Stimulated activated CD4-positive, alpha-beta T cell treated with anti-CD3 and anti-CD28 coated beads, Interleukin-12 subunit alpha, Interleukin-12 subunit beta, amount 100 ng/mL, for 48 hours (primary cell): ENCODE data around the gene WDR33.
A peak's percentile ranks its signal among the peaks of the same experiment; 100 is the strongest.

ENCODE experiments used
- DNase-seq, 3 donors: peaks; one replicate each; pipeline ENCODE4 v3.0.0-alpha.2; 2020; ENCODE audit warnings: low read depth in 2 of 3, low spot score in 1 of 3

Gene WDR33

DNA sequence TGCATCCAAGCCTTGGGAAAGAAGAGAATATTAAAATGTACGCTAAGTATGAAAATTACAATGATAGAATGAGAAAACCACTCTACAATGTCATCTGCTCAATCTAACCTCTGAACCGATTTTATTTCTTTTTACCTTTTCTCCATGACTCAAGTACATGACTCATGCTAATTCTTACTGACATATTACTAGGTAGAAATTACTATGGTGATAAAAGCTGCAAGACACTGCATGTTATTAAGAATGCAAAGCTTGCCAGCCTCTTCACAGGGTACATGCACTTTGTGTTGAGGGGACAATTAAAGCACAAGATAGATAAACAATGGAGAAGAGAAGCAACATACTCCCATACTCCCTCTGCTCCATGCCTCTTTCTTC lies 89.0 kb downstream of the WDR33 start:
- DNase-seq, result no peak

DNA sequence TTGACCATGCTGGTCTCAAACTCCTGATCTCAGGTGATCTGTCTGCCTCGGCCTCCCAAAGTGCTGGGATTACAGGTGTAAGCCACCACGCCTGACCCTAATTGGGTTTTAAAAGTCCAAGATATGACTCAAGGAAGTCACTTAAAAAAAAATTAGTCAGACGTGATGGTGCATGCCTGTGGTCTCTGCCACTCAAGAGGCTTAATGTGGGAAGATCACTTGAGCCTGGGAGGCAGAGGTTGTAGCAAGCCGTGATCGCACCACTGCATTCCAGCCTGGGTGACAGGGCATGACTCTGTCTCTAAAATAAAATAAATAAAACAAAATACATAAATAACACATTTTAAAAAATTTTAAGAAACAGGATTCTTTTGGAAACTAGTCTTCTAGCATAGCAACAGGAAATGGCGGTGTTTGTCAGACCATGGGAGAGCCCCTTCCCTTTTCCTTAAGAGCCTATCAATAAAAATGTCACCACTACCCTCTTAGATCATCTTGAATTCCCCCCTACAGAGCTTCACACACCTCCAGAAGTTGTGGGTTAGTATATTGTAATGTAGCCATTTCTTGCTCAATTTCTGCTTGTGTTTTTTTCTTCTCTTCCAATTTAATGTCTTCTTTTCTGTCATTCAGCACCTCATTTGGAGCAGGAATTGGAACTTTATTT lies 89.5 kb downstream of the WDR33 start:
- DNase-seq, result no peak

DNA sequence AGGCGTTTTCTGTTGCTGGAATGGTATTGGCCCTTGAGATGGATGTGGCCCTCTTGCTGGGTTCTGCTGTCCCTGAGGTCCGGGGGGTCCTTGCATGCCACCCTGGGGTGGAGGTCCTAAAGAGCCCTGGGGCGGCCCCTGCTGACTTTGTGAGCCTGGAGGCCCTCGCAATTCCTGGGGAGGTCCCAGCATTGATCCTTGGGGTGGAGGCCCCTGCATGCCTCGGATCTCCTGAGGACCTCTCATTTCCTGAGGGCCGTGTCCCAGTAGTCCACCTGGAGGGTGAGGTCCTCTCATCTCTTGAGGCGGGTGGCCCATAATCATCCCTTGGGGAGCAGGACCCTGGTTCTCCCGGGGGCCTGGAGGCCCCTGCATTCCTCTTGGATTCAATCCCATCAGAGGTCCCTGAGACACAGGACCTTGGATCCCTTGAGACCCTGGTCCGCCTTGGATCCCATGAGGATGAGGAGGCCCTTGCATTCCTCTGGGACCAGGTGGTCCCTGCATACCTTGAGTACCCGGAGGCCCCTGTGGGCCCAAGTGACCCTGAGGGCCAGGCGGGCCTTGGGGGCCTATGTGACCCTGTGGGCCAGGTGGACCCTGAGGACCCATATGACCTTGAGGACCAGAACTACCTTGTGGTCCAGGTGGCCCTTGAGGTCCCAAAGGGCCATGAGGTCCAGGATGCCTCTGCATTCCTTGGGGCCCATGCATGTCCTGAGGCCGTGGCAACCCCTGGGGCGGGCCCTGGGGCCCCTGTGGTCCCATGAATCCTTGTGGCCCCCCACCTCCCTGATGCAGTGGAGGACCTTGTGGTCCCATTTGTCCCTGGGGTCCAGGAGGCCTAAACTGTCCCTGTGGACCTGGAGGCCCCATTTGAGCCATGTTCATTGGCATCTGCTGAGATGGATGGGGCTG lies 91.4 kb downstream of the WDR33 start:
- no peak for DNase-seq

DNA sequence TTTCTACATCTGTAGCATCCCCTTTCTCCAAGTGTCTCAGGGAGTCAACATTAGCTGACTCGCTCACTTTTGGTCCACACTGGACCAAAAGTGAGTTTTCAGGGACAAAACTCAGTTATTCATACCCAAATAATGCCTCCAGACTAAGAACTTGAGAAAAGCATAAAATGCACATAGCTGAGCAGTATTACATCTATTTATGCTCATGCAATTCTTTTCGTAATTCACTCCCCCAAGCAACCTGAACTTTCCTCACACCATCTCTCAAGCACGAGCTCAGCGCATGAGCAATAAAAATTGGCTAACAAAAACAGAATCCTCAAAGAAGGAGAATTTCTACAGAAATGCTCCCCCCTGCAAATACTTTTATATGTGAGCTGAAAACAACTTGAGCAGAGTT lies 92.7 kb downstream of the WDR33 start:
- DNase-seq, result no peak

DNA sequence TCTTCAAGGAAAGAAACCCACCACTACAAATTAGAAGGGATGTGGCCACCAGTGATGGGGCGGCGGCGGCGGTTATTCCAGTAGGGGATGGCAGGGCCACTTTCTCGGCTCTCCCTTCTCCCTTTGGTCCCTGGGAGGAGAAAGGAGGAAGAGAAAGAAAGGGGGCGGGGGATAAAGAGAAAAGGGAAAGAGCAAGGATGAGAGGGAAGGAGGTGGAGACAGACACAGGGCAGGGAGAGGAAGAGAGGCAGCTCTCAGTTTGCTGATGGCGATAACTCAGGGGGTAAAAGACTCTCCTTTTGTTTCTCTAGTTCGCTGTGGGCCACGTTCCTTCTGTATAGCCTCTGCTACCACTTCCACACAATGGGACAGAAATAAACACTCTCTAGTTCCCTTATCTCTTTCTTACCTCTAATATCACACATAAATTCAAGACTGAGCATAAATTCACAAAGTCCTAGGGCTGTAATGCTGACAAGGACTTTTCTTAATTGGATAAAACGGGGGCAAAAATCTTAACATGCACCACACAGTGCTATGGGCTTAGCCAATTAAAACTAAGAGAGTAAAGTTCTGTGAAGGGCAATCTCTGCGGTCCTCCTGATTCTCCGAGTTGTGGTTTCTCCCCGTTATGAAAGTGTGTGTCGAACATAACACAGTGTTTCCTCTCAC lies 95.1 kb downstream of the WDR33 start:
- no peak for DNase-seq

DNA sequence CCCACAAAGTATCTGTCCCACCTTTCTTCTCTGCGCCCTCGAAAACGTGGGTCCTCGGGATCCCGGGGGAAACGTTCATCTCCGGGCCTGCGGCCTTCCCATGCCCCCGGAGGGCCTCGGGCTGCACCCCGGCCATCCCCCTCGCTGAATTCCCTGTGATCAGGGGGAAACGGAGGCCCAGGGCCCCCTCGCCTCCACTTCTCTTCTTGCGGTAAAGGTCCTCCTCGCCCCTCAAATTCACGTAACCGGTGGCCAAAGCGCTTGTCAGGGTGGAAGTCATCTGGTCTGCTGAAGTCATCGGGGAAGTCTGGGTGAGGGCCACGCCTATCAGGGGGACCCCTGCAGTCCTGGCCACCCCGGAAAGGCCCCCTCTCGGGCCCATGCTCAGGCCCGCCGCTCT lies 97.4 kb downstream of the WDR33 start:
- no peak for DNase-seq

DNA sequence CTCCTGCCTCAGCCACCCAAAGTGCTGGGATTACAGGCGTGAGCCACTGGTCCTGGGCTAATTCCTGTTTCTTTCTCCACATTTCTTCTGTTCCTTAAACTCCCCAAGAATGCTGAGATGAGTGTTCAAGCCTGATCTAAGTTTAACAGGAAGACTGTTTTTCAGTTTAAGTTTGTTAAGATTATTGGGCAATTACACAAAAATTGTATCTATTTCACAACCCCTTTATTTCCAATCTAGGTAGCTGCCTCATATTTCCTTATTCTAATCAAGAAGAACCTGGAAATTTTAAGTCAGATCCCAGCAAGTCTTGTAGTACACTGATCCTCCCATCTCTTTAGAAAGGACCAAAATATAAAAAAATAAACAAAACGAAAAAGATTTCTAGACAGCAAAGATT lies 98.0 kb downstream of the WDR33 start:
- DNase-seq, result no peak

DNA sequence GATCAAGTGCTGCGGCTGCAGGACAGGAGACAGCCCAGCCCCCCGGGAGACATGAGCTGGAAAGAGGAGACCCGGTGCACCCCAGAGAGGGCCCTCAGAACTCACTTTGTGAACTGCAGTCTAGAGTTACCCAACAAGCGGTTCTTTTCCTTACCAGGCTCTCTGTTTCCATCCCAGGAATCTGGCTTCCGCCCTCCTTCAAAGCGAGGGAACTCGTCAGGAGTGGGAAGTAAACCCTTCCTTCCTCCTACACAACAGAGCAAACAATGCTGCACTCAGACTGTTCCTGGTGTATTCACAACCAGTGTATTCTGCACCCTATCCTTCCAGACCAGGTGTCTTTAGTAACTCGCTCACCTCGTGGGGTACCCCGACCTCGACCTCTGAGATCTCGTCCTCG lies 101.6 kb downstream of the WDR33 start:
- DNase-seq, result no peak

DNA sequence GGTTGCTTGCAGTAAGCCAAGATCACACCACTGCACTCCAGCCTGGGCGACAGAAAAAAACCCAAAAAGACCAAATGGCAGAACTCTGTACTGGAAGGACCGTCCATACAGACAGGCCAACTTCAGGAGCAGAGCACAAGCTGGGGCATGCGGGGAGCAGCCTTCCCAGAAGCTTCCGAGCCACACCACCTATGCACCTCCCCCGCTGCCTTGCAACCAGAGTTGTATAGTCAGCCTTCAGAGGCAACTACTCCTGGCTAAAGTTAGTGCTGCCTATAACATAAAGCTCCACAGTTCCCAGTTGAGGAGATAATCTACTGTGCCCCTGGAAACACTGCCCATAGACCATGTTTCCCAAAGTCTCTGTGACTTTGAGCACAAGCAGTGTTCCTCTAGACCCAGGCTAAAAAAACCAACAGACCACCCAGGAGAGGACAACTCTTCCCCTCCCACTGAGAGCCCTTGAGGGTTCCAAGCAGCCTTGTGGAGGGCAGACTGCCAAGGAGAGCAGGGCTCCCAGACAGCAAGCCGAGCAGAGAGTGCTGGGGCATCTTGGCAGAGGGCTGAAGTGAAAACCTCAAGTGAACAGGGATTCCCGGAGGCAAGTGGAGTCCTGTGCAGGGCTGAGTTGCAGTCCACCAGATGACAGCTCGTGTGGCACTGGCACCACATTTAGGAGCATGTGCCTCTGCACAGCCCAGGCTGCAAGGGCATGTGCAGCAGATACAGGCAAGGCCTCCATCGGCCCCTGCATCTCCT lies 102.9 kb downstream of the WDR33 start:
- DNase-seq, result no peak

DNA sequence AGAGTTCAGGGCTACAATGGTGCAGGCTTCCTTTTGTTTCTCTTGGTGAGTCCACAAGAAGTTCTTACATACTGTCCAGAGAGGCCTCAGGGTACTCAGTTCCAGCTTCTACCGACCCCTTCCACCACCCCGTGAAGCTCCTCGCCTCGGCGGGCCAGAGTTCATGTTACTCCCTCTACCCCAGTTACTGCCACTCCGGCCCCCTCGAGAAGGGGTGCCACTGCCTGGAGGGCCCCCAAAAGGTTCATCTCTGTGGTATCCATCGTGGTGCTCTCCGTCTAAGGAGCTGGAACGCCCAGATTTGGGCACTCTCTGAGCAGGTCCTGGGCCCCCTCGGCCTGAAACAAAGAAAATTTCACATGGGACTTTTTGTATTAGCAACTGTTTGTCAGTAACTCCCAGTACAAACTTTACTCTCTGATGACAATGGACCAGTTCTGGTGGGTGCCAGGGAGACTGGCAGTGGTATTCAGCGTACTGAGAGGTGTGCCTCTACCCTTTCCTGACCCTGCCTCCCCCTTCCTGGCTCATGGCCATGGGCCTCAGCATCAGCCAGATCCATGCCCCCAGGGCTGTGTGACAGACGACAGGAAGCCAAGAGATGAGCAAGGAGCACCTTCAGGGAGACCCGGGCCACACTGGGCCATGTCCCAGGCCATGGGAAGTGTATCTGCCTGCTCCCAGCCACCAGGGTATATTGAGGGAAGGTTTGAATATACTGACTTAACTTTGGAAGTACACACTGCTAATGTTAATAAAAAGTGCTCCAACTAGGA lies 104.6 kb downstream of the WDR33 start:
- no peak for DNase-seq

DNA sequence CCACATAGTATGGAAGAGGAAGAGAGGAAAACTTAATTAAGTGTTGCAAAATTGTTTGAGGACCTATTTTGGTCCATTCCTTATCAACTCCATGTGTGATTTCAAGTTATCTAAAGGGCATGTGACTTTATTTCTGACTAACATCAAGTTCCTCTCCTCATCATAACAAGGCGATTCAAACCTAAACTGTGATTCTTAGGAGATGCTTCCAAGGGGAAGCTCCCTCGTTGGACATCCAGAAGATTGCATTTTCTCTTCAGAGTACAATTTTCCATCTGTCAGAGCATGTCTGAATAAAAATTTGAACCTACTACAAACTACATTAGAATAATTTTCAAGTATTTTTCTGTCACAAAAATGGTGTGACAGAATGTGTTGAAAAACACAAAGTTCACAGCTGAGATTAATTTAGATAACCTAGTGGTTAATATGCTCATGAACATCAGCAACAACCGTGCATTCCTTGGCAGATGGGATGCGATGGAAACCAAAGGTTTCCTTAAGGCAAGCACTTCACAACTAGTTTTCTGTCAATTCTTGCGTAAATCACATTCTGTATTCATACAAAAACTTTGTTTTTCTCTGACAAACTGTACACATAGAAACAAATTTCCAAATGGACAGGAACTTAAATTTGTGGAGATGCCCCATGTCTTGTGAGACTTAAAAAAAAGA lies 105.4 kb downstream of the WDR33 start:
- DNase-seq, result no peak

DNA sequence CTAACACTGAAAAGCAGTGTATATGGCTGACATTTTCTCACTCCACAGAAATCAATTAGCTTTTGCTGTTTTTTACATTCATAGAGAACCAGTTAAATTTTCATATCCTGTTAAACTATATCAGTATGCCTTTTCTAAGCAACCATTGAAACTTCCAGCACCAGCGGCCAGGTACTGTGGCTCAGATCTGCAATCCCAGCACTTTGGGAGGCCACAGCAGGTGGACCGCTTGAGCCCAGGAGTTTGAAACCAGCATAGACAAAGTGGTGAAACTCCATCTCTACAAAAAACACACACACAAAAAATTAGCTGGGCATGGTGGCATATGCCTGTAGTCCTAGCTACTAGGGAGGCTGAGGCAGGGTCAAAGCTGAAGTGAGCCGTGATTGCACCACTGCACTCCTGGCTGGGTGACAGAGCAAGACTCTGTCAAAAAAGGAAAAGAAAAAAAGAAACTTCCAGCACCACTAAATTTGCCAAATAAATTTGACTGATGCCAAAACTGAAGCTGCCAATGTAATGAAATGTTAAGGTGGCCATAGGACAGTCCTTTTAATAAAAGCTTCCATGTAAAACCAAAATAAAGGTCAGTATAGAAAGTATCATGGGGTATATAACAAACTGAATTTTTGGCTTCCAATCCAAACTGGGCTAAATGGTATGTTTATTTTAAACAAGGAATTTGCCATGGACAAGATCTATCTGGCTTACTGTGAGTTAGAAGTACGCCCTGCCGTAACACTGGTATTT lies 106.2 kb downstream of the WDR33 start:
- no peak for DNase-seq

DNA sequence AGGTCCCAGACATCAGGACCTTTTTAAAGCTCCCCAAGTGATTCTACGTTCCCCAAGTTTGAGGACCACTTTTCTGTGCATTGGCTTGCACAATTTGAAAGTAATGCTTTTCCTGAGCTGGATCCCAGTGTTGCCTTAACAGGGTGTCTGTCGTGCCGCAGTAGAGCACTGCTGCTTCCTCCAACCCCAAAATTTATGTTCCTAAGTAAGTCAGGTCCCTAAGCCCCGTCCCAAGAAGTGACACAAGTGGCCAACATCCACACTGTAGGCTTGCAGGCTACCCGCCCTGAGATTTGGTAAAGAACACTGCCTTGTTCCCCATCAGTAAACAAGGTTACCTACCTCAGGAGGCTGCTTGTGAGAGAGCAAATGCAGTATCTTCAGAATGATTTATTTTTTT lies 107.7 kb downstream of the WDR33 start:
- DNase-seq, result no peak

DNA sequence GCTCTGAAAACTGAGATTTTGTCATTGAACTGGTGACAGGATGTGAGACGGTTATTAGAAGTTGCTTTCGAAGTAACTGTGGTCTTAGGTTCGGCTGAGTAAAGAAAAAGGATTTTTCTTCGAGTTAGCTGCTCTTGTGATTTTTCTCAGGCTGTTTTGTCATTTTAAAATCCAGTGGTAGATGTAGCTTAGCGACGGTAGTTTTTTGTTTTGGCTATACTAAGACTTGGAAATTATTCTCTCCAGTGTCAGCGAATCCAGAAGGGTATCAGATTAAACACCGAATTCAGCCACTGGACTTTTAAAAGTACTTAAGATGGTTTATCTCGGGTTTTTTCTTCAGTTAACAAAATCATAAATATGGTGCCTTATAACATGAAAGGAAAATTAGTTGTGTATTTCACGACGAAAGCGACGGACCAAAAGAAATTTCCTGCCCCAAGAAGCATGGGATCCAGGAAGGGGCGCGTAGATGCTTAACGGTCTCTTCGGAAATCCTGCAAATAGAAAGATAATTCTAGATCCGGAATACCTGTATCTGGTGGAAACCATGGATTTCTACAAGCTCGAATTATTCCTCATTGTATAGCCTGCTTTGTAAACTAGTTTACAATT lies 108.5 kb downstream of the WDR33 start:
- DNase-seq, result no peak

DNA sequence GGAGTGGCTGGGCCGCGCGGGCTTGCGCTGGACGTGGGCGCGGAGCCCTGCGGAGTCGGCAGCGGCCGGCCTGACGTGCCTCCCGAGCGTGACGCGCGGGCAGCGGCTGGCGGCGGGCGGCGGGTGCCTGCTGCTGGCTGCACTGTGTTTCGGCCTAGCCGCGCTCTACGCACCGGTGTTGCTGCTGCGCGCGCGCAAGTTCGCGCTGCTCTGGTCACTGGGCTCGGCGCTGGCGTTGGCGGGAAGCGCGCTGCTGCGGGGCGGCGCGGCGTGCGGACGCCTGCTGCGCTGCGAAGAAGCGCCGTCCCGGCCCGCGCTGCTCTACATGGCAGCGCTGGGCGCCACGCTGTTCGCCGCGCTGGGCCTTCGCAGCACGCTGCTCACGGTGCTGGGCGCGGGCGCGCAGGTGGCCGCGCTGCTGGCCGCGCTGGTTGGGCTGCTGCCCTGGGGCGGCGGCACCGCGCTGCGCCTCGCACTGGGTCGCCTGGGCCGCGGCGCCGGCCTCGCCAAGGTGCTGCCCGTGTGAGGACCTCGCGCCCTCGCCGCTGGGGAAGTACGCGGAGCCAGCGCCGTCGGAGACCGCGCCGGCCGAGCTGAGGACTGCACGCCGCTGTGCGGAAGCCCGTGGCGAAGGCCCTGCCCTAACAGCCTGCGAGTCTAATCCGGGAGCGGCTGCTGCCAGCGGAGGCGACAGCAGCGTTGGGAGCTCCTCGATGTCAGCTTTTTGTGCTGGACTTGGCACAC lies 109.1 kb downstream of the WDR33 start:
- peak; percentile 62 to 72 (median 71) for DNase-seq

DNA sequence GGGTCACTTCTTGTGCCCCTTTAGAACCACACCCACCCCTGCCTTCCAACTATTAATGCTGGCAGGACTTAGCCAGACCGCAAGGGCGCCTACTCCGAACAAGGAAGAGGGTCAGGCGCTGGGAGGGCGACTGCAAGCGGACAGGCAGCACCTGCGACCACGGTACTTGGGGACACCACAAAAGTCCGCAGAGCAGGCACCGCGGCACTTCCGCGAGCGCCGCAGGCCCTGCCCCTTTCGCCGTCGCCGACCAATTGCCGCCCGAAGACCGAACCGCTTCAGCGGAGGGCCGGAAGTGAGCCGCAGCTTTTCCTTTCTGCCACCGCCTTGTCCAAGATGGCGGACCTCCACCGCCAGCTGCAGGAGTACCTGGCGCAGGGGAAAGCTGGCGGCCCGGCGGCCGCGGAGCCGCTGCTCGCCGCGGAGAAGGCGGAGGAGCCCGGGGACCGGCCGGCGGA lies 109.7 kb downstream of the WDR33 start, which contains the start of gene SFT2D3:
Gene SFT2D3, plus strand, starts transcription at position 305 of the 458 bp plus-strand sequence. Its CDS starts 32 bp downstream, at position 337.
- DNase-seq, result peak; percentile 77 to 86 (median 85)

DNA sequence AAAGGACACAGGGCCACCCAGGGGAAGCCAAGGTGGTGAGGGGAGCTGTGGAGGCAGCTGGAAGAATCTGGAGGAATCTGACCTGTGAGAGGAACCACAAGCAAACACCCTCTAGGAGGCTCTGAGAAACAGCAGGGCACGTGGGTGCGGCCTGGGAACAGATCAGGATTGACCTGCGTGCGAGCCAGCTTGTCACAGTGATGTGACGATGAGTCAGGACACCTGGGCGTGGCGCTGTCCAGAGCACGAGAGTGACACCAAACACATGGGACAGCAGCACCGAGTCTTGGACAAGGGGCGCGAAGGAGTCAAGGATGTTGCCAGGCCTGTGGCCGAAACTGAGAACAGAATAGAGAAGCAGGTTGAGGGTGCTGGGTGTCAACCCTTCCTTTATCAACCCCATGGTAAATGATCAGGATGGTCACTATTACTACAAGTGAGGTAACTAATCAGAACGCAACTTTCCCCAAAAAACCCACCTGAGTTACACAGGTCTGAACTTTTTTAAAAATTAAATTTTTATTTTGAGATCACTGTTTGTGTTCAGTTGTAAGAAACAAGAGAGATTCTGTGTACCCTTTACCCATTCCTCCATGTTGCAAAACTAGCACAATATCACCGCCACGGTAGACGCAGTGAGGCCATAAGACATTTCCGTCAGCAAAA lies 110.3 kb downstream of the WDR33 start:
- DNase-seq, result peak in 2 of 3 donors; percentile 14 to 21
